GM19395 (cell line): ENCODE measurements around the gene USP34.
"Not testable (repeated sequence)": the region's sequence is repeated elsewhere in the genome, so short reads cannot be mapped to it uniquely, and the experiment has no call there.

Experiments used
- ATAC-seq: cut with Tn5 transposase; IDR thresholded peaks from one replicate; pipeline ENCODE4 v1.9.1; 2021; ENCODE audit warnings: mild to moderate bottlenecking, moderate library complexity; ENCODE audit not compliant: unreplicated experiment

The USP34 gene

DNA sequence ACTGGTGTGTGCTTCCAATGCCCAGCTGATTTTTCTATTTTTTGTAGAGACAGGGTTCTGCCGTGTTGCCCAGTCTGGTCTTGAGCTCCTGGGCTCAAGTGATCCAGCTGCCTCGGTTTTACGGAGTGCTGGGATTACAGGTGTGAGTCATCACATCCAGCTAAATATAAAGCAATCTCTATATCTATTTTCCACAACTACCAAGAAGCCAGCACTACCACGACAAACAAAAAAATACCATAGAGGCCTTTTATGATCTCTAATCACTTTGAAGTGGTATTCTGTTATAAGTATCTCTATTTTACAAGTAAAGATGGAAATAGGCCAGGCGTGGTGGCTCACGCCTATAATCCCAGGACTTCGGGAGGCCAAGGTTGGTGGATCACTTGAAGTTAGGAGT lies 274.2 kb downstream of the USP34 start:
- no peak for ATAC-seq

DNA sequence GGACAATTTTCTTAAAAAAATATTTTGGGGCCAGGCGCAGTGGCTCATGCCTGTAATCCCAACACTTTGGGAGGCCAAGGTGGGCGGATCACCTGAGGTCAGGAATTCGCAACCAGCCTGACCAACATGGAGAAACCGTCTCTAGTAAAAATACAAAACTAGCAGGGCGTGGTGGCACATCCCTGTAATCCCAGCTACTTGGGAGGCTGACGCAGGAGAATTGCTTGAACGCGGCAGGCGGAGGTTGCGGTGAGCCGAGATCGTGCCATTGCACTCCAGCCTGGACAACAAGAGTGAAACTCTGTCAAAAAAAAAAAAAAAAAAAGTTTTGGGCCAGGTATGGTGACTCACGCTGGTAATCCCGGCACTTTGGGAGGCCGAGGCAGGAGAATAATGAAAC lies 276.2 kb downstream of the USP34 start:
- ATAC-seq: not testable (repeated sequence)

DNA sequence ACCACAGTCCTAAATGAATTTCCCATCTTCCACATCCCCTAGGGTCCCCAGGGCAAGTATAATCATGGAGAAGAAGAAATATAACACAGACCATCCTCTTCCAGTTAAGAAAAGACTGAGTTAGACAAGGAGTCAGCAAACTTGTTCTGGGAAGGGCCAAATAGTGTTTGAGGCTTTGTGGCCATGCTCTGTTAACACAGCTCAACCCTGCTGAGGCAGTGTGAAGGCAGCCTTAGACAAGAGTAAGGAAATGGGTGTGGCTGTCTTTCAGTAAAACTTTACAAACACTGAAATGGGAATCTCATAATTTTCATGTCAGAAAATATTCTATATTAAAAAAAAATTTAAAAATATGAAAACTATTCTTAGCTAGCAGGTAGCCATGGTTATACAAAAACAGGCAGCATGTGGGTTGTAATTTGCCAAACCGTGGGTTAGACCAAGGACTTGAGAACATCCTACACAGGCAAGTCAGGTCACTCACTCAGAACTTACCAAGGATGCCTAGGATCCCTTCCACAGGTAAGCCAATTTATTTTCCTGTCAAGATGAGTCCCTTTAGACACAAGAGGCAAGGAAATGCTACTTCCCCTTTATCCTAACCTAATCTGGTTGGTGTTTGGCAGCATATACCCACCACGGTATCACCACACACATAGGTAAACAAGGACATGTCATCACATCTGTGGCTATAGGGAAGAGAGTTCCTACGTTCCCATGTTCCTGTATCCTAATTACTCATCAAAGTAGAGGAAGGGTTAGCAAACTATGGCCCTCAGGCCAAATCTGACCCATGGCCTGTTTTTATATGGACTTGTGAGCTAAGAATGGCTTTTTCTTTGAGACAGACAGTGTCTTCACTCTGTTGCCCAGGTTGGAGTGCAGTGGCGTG lies 277.0 kb downstream of the USP34 start:
- no peak for ATAC-seq

DNA sequence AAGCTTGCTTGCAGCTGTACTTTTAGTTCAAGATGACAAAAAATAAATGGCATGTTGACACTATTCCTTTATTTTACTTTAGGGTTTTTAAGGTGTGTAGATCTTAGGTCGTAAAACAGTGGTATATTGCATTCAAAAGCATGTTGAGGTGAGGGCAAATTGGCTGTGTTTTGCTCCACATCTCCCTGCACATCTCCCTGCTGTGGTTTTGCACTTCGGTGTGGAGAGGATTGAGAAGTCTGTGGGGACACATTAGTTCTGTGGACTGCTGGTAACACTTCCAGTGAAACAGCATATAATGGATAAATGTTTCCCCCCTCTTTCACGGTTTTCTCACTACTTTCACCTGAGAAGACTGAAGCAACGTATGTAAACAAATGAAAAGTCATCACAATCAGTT lies 283.8 kb downstream of the USP34 start:
- ATAC-seq: no peak

DNA sequence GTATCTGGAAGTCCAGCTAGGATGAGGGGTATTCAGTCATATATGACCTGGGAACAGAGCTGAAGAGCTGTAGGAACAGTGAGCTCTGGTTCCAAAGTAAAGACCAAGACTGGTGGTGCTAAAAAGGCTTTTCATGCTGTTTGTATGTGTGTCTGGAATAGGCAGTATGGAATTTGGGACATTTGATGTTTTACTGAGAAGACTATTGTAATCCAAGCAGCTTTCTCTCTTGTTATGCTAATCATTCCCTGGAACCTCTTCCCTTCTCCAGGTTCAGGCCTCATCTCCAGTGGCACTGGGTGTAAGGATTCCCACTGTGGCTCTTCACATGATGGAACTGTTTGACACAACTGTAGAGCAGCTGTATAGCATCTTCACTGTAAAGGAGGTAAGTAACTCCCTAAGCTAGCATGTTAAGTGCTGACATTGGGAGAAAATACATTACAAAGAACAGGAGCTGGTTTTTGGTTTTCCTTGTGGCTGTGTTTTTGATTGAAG lies 285.6 kb downstream of the USP34 start:
- no peak for ATAC-seq

DNA sequence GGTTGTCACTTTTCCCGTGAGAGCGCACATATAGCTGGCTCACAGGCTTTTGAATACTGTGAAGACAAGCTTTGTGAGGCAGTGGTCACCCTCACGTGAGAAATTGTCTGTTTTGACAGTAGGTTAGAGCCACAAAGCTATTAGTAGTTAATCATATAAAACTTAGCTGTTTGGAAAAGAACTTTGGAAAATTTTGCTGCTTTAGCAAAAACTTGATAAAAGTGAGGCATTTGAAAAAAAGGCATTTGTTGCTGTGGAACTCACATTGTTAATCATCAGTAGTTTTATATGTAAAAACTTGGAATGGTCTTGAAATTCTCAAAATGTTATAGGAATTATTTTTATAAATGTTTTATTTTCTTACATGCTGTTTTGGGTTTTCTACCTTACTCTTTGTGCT lies 286.6 kb downstream of the USP34 start:
- no peak for ATAC-seq

DNA sequence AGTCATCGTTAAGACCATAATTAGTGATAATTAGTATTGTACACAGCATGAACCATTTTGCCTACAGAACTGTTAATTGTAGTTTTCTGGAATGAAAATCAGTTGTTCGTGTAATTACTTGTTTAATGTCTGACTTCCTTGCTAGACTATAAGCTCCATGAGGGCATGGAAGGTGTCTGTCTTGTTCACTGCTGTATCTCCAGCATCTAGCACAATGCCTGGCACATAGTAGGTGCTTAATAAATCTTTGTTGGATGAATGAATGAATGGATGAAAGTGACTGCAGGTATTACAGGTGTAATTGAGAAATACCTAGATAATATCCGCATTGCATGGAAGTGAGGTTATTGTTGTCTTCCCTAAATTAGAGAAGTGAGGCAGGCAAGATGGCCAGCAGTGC lies 287.1 kb downstream of the USP34 start:
- no peak for ATAC-seq

DNA sequence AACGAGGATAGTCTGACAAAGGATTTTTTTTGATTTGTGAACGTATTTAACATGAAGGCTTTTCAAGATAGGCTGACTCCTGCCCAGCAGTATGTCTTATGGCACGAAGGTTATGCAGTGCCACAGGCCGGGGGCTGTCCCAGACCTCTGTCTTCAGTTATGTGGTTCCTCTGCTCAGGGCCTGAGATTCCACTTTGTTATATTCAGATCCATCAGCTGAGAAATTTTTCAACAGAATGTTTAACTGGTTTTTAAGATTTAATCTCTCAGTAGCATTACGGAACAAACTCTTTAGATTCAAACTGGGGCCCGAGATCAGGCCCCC lies 288.9 kb downstream of the USP34 start:
- no peak for ATAC-seq

DNA sequence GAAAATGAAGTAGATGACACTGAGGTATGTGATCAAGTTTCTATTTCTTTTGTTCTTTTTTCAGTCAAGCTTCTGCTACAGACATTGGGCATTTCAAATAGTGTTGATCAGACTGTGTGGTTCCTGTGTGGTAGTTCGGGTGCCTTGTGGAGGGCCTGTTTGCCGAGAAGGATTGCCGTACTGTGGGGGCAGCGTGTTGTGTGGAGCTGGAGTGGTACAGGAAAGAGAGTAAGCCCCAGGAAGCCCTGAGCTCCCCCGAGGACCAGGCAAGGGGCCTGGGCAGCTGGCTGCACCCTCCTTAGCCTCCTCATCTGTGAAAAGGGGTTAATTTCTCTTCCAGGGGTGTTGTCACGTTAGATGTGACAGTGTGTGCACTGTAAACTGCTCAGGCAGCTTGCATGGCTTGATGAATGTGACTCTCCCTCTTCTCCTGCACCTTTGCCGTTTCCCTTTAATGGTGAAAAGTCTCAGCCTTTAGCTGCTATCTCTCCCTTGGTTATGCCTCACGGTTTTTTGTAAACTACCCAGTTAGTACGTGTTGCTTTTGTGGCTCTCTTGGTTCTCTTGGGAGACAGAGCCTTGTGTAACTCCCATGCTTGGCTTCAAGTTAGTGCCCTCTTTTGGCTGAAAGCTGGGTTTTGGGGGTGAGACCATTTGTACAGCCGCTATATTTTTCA lies 289.4 kb downstream of the USP34 start:
- no peak for ATAC-seq

DNA sequence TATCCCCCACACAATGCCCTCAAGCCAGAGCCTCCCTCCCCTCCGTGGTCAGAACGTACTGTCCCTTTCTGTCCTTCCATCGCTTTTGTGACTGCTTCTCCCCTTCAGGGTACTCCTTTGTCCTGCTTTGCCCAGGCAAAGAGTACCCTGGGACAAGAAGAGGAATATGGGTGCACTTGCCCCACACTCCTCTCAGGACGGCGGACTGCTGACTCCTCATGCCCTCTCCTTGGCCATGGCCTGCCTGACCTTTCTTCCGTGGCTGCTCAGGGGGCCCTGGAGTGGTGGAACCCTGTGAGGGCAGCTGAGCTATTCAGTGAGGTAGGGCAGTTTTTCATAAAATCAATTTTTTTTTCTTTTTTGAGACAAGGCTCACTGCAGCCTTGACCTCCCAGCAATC lies 290.2 kb downstream of the USP34 start:
- no peak for ATAC-seq

DNA sequence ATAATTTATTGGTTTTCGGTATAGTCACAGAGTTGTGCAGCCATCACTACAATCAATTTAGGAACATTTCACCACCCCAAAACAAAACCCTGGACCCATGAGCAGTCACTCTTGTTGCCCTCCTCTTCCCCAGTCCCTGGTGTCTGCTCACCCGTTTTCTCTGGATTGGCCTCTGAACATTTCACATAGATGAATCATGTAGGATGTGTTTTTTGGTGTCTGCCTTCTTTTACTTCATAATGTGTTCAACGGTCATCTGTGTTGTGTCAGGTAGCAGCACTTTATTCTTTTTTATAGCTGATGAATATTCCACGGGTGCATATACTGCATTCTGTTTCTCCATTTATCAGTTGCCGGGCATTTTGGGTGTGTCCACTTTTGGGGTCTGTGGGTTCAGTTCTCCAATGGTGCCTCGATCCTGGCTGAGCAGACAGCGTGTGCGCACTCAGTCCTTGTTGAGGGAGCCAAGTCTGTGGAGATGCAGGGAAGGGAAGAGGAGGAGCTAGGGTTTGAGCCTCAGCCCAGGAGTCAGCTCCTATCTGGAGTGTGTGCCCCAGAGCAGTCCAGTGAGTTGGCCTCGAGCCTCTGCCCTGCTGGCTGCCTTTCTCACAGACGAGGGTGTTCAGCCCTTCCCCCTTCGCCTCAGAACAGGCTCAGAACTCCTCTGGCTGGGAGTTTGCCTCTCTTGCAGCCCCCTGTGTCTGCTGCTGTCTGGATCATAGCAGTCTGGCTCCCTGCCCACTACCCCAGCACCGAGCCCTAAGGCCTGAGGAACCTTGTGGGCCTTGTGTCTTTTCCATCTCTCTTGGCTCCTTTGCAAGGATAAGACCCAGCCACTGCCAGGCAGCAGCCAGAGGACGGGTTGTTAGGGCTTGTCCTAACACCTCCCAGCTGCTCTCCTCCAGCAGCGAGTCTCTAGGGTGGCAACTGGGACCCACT lies 290.9 kb downstream of the USP34 start:
- ATAC-seq: no peak

DNA sequence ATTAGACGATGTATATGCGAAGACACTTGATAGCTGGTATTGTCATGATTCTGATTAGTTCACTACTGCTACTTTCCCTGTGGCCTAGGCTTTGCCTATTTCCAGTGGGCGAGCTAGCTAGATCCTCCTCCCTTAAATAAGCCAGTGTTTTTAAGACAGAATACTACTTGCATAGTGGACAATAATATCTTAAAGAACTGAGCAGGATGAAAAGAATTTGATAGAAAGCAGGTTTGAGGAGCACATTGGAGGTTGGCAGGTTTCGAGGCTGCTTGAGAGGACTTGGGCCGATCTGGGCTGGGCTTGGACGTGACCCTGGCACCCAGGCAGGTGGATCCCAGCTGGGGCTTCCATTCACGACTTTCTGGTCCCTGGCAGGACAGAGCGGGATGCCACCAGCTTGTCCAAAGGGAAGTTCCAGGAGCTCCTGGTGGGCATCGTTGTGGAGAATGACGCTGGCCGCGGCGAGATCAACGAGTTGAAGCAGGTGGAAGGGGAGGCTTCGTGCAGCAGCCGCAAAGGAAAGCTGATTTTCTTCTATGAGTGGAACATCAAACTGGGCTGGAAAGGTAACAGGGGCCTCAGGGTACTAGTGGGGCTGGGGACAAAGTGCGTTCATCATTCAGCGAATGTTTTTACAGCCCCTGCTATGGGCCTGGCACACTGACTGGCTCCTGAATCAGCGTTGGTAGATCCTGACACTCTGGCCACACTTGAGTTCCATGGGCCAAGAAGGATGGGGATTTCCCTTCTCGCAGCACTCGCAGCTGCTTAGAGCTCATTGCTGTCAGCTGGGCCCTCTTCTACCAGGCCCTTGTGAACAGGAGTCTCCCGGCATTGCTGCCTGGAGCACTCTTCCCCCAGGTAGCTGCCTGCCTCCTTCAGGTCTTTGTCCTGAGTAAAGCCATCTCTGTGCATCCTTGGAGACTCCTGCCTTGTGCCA lies 292.0 kb downstream of the USP34 start:
- no peak for ATAC-seq

DNA sequence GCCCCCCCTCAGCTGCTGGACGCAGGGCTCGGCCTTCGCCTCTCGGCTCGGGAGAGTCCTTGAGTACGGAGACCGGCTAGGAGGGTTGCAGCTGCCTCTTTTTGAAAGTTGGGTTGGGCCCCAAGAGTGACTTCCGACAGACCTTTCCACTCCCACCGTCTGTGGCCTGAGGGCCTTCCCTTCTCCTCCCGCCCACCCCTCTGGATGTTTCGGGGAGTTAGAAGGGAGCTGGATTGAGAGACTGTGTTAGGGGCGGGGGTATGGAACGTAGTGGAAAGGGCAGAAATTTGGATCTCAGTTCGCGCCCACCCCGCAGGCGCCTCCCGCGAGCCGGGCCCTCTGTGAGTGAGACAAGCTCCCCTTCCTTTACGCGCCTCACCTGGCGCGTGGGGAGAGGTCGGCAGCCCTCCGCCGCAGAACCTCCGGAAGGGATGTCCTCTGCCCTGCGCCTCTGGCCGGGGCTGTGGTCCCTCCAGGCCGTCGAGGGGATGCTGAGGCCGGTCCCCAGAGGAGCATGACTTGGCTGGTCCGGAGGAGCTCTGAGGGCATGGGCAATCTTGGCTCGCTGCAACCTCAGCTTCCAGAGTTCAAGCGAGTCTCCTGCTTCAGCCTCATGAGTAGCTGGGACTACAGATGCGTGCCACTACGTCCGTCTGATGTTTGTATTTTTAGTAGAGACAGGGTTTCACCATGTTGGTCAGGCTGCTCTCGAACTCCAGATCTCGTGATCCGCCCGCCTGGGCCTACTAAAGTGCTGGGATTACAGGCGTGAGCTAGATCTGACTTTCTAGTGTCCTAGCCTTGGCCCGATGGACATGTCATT lies 292.9 kb downstream of the USP34 start:
- peak; percentile 44 for ATAC-seq

DNA sequence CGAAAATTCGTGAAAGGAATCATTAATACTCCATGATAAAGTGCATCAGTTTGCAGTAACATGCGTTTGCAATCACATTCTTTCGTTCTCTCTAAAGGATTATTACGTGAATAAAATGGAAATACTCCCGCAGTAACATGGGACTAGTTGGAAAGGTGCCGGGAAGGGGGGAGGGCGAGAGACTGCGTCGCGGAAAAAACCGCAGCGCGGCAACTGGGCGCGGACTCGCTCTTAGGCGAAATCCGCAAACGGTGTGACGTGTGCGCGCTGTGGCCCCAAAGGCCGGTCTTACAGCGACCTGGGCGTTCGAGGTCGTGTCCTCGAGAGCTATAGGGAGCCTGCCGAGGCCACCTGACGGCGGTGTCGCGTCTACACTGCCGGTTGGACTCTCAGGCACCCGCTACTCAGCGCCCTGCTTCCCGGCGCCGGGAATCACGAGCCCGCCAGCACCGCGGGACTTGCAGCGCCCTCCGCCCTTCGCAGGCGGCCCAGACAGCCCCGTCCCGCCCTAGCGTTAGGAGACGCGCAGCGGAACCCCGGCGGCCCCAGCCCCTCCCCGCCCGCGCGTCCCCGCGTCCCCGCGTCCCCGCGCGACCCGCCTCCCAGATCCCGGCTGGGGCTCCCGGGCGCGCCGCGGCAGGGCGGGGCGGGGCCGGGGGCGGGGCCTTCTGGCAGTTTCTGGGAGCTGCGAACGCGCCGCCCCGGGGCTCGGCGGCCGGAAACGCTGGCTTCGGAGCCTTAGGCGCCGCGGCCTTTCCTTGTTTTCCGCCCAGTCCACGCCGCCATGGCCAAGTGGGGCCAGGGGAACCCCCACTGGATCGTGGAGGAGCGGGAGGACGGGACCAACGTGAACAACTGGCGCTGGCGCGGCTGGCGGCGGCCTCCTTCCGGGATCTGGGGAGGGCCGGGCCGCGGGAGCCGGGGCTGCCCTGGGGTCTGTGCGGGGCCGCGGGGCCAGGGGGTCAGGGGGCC lies 293.8 kb downstream of the USP34 start:
- peak; percentile 72 for ATAC-seq

DNA sequence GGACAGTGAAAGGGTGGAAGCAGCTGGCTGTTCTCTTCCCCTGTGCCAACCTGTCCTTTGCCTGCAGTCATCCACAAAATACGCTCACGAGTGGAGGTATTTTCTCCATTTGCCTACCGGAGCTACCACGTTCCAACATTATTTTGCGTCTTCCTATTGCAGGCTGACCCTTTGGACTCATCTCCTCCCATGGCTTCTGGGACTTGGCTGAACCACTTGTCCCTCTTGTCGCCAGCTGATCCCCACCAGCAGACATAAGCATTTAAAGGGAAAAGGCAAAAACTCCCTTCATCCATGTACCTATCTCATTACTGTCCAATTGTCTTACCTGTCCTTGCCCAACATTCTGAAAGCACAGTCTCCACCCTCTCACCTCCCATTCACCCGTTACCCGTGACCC lies 295.9 kb downstream of the USP34 start:
- no peak for ATAC-seq

DNA sequence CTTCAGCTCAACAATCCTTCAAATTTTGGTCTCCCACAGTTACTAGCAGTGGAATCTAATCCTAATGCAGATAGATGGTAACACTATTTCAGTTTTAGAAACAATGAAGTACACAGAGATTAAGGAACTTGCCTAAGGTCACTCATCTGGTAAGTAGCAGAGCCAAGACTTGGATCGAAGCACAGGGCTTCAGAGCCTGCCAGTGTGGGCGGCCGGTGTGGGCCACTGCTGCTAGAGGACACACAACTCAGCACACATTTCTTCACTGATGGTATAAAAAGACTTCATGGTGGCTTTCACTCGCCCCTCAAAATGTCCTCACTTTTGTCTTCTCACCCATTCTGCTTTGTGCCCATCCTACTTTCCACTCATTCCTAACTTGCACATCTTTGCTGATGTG lies 297.8 kb downstream of the USP34 start:
- no peak for ATAC-seq

DNA sequence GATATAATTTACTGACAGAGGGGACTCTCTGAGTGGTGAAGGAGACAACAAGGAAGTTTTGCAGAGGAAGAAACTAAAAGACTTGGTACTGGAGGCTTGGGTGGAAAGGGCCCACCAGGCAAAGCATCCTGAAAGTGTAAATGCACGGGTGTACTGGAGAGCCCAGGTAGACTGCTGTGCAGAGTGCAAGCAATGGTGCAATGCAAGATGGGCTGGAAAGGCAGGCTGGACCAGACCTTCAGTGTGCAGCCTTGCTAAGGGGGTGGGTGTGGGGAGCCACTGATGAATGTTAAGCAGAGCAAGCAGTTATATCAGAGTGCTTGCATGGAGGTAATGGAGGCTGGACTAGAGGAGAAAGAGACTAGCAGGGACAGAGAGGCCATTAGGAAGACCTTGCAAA lies 298.2 kb downstream of the USP34 start:
- no peak for ATAC-seq

DNA sequence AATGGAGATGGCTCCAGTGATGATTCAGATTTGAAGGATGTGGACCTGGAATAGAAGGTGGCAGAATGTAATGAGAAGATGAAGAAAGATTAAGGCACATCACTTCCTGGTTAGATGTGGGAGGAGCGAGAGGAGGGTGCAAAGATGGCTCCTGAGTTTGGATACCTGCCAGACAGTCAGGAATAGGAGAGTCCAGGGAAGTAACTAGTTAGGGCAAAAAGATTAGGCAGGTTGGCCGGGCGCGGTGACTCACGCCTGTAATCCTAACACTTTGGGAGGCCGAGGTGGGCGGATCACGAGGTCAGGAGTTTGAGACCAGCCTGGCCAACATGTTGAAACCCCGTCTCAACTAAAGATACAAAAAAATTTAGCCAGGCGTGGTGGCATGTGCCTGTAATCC lies 303.3 kb downstream of the USP34 start:
- ATAC-seq: no peak
